WTC11 (cell line): ENCODE results near the gene NAA16. TPM values are rescaled to one million over a fixed set of nuclear protein-coding genes. Genes with fewer than 3 reads are reported as not detected.

ENCODE experiments used
- ATAC-seq: fragments of 200-7000 bp; cut with Tn5 transposase; 2 replicates; pipeline ENCODE4 v1.10.0; 2021; ENCODE audit warnings: mild to moderate bottlenecking, moderate library complexity
- CTCF ChIA-PET: fragments of 300-600 bp; sonication (Branson Sonifier 250); formaldehyde crosslinking; loops from one replicate; lab custom pipeline; 2021; ENCODE audit warnings: antibody characterized with exemption; lab: Charles Lee
- POLR2A ChIA-PET: fragments of 350-600 bp; sonication (Branson Sonifier 250); formaldehyde crosslinking; loops from one replicate; lab custom pipeline; 2021; ENCODE audit warnings: antibody characterized with exemption; lab: Charles Lee
- DNase-seq: peaks from one replicate; pipeline ENCODE4 v3.0.0; 2021; ENCODE audit warnings: low spot score
- H3K27ac Mint-ChIP-seq: 2 replicates; pipeline ENCODE4 v1.8.0; 2021; ENCODE audit warnings: mixed read lengths
- H3K27me3 Mint-ChIP-seq: 2 replicates; pipeline ENCODE4 v1.8.0; 2021; ENCODE audit warnings: low read depth, mild to moderate bottlenecking, moderate library complexity, mixed read lengths
- H3K36me3 Mint-ChIP-seq: 2 replicates; pipeline ENCODE4 v1.8.0; 2021; ENCODE audit warnings: mixed read lengths
- H3K4me1 Mint-ChIP-seq: 2 replicates; pipeline ENCODE4 v1.8.0; 2022; ENCODE audit warnings: mixed read lengths
- H3K4me3 Mint-ChIP-seq: 2 replicates; pipeline ENCODE4 v1.8.0; 2021; ENCODE audit warnings: mild to moderate bottlenecking, moderate library complexity, mixed read lengths
- H3K9me3 Mint-ChIP-seq: 2 replicates; pipeline ENCODE4 v1.8.0; 2021; ENCODE audit warnings: mixed read lengths
- CREB1 ChIP-seq: sonication (generic); formaldehyde crosslinking; IDR thresholded peaks from 2 replicates; pipeline ENCODE4 v1.8.0; 2023; ENCODE audit warnings: mild to moderate bottlenecking, missing genetic modification reagents
- ETV6 ChIP-seq: sonication (generic); formaldehyde crosslinking; IDR thresholded peaks from 2 replicates; pipeline ENCODE4 v1.8.1; 2022; ENCODE audit warnings: mild to moderate bottlenecking, missing genetic modification reagents
- JUN ChIP-seq: sonication (generic); formaldehyde crosslinking; IDR thresholded peaks from 2 replicates; pipeline ENCODE4 v1.8.0; 2023; ENCODE audit warnings: mild to moderate bottlenecking, missing genetic modification reagents
- NR3C1 ChIP-seq: sonication (generic); formaldehyde crosslinking; conservative IDR thresholded peaks from 2 replicates; pipeline ENCODE4 v1.8.1; 2023; ENCODE audit warnings: low read depth, mild to moderate bottlenecking, missing genetic modification reagents
- OVOL2 ChIP-seq: fragments of 250-450 bp; sonication (Bioruptor Pico); IDR thresholded peaks from 2 replicates; pipeline ENCODE4 v1.9.0; 2021; ENCODE audit warnings: mild to moderate bottlenecking, borderline replicate concordance
- RELA ChIP-seq: sonication (generic); formaldehyde crosslinking; IDR thresholded peaks from 2 replicates; pipeline ENCODE4 v1.8.1; 2022; ENCODE audit warnings: missing genetic modification reagents, mild to moderate bottlenecking, borderline replicate concordance
- SMAD4 ChIP-seq: sonication (generic); formaldehyde crosslinking; IDR thresholded peaks from 2 replicates; pipeline ENCODE4 v1.8.0; 2022; ENCODE audit warnings: mild to moderate bottlenecking, missing genetic modification reagents
- TCF7 ChIP-seq: sonication (generic); formaldehyde crosslinking; IDR thresholded peaks from 2 replicates; pipeline ENCODE4 v1.8.0; 2022; ENCODE audit warnings: mild to moderate bottlenecking, low read depth, missing genetic modification reagents, moderate library complexity
- ZNF138 ChIP-seq: sonication (generic); formaldehyde crosslinking; conservative IDR thresholded peaks from 2 replicates; pipeline ENCODE4 v1.8.1; 2022; ENCODE audit warnings: mild to moderate bottlenecking, moderate library complexity, missing genetic modification reagents
- total RNA-seq: library from RNA; stranded (reverse); gene quantifications from 3 replicates; pipeline ENCODE4 v1.2.3, GENCODE V29; 2021
- TF ChIP-seq, protein P1 (sequence below): sonication (generic); formaldehyde crosslinking; IDR thresholded peaks from 2 replicates; pipeline ENCODE4 v1.8.1; 2022; ENCODE audit warnings: mild to moderate bottlenecking, moderate library complexity, missing genetic modification reagents
- TF ChIP-seq, protein P2 (sequence below): sonication (generic); formaldehyde crosslinking; IDR thresholded peaks from 2 replicates; pipeline ENCODE4 v1.8.0; 2022; ENCODE audit warnings: mild to moderate bottlenecking, missing genetic modification reagents
- TF ChIP-seq, protein P3 (sequence below): fragments of 200-600 bp; IDR thresholded peaks from 2 replicates; pipeline ENCODE4 v1.8.0; 2022; ENCODE audit warnings: antibody characterized with exemption
- TF ChIP-seq, protein P4 (sequence below): sonication (generic); formaldehyde crosslinking; IDR thresholded peaks from 2 replicates; pipeline ENCODE4 v1.8.0; 2023; ENCODE audit warnings: mild to moderate bottlenecking, missing genetic modification reagents
- TF ChIP-seq, protein P5 (sequence below): sonication (generic); formaldehyde crosslinking; IDR thresholded peaks from 2 replicates; pipeline ENCODE4 v1.8.0; 2022; ENCODE audit warnings: mild to moderate bottlenecking, missing genetic modification reagents
- TF ChIP-seq, protein P6 (sequence below): fragments of 250-450 bp; sonication (Bioruptor Pico); IDR thresholded peaks from 2 replicates; pipeline ENCODE4 v1.9.0; 2021; ENCODE audit warnings: mild to moderate bottlenecking
- TF ChIP-seq, protein P7 (sequence below): sonication (generic); formaldehyde crosslinking; IDR thresholded peaks from 2 replicates; pipeline ENCODE4 v1.8.1; 2023; ENCODE audit warnings: mild to moderate bottlenecking, missing genetic modification reagents

NAA16 gene
- total RNA-seq, 1 experiment from 2014 or later = 32.5 TPM

DNA sequence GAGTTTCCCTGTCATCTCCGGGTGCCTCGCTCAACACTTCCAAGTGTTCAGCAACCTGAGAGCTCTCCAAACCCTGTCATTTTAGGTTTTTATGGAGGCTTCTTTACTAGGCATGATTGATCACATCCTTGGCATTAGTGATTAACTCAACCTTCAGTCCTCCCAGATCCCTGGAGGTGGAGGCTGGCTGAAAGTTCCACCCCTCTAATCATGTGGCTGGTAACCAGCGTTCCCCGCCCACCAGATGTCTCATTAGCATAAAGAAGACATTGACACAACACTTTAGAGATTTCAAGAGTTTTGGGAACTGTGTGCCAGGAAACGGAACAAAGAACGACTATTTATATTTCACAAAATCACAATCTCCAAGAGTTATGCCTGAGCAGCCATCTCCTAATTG lies 75.1 kb downstream of the NAA16 start (continued):
- TF ChIP-seq NR3C1 (CRISPR knock-in tag) (no peak), OVOL2 (CRISPR knock-in tag) (no peak), JUN (CRISPR knock-in tag) (no peak)
- TF ChIP-seq, protein P1, sequence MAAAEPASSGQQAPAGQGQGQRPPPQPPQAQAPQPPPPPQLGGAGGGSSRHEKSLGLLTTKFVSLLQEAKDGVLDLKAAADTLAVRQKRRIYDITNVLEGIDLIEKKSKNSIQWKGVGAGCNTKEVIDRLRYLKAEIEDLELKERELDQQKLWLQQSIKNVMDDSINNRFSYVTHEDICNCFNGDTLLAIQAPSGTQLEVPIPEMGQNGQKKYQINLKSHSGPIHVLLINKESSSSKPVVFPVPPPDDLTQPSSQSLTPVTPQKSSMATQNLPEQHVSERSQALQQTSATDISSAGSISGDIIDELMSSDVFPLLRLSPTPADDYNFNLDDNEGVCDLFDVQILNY (CRISPR knock-in tag) = no peak

DNA sequence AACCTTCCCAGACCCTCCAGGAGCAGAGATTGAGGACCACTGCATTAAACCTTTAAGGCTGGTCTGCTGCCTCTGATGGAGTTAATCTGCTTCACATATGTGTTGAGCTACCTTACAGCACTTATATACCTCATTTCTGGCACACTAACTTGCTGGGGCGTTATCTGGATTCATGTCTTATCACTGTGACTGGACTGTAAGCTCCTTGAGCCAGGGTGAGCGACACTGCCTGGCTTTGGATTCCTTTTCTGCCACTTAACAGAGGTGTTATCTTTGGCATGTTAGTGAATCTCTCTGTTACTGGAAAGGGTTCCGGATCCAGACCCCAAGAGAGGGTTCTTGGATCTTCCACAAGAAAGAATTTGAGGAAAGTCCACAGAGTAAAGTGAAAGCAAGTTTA lies 76.5 kb downstream of the NAA16 start:
- POLR2A ChIA-PET = no interaction called here
- no peaks in the 10 kb centered on the region for H3K36me3 Mint-ChIP-seq
- H3K4me1 Mint-ChIP-seq = no peaks in the 10 kb centered on the region
- H3K4me3 Mint-ChIP-seq = no peak overlapping the region
- DNase-seq (no peak), ATAC-seq (no peak)
- H3K9me3 Mint-ChIP-seq = no peaks in the 10 kb centered on the region; the same call in 1 of the 2 replicates
- CTCF ChIA-PET = interaction anchor here (1.1 kb wide), 1 partner anchor 262 kb away, joined by 3 read pairs; no protein-coding TSS in a partner anchor
- no peak for TF ChIP-seq JUN (CRISPR knock-in tag)
- TF ChIP-seq, protein P2, sequence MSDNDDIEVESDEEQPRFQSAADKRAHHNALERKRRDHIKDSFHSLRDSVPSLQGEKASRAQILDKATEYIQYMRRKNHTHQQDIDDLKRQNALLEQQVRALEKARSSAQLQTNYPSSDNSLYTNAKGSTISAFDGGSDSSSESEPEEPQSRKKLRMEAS (CRISPR knock-in tag) = no peak
- TF ChIP-seq CREB1 (CRISPR knock-in tag) = no peak
- no peak for TF ChIP-seq TCF7 (CRISPR knock-in tag)
- TF ChIP-seq, protein P3, sequence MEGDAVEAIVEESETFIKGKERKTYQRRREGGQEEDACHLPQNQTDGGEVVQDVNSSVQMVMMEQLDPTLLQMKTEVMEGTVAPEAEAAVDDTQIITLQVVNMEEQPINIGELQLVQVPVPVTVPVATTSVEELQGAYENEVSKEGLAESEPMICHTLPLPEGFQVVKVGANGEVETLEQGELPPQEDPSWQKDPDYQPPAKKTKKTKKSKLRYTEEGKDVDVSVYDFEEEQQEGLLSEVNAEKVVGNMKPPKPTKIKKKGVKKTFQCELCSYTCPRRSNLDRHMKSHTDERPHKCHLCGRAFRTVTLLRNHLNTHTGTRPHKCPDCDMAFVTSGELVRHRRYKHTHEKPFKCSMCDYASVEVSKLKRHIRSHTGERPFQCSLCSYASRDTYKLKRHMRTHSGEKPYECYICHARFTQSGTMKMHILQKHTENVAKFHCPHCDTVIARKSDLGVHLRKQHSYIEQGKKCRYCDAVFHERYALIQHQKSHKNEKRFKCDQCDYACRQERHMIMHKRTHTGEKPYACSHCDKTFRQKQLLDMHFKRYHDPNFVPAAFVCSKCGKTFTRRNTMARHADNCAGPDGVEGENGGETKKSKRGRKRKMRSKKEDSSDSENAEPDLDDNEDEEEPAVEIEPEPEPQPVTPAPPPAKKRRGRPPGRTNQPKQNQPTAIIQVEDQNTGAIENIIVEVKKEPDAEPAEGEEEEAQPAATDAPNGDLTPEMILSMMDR = no peak
- TF ChIP-seq RELA (CRISPR knock-in tag) = no peak
- TF ChIP-seq SMAD4 (CRISPR knock-in tag) = no peak
- no peak overlapping the region for H3K27ac Mint-ChIP-seq
- H3K27me3 Mint-ChIP-seq = peaks cover 4% of the 10 kb centered on the region; the same call in 1 of the 2 replicates

DNA sequence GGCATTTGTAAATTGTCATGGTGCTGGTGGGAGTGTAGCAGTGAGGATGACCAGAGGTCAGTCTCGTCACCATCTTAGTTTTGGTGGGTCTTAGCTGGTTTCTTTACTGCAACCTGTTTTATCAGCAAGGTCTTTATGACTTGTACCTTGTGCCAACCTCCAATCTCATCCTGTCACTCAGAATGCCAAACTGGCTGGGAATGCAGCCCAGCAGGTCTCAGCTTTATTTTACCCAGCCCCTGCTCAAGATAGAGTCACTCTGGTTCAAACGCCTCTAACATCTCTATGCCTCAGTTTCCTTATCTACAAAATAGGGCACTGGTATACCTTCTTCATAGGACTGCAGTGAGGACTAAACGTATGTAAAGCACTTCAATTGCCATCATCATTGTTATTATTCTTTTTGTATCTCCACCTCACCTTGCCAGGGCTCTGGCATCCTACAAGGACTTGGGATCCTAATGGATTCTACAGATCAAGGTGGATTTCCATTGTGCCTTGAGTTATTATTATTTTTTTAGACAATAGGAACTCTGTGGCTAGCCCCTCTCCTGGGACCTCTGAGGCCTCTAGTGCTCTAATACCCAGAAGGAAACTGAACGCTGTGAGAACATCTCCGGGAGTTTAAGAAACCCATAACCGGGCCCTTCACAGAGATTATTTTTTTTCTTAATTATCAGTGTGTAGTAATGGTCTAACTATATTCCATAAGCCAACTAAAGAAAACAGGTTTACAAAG lies 77.2 kb downstream of the NAA16 start:
- Mint-ChIP-seq H3K9me3 (no peaks in the 10 kb centered on the region; the same call in 1 of the 2 replicates), H3K27me3 (peaks cover 5% of the 10 kb centered on the region; the same call in 1 of the 2 replicates), H3K4me3 (no peak overlapping the region), H3K36me3 (no peaks in the 10 kb centered on the region), H3K27ac (no peak overlapping the region), H3K4me1 (no peaks in the 10 kb centered on the region)
- CTCF ChIA-PET = interaction anchor here (1.1 kb wide), 1 partner anchor 261 kb away, joined by 3 read pairs; no protein-coding TSS in a partner anchor
- ATAC-seq (no peak), DNase-seq (no peak)
- POLR2A ChIA-PET = no interaction called here
- TF ChIP-seq, protein P4, sequence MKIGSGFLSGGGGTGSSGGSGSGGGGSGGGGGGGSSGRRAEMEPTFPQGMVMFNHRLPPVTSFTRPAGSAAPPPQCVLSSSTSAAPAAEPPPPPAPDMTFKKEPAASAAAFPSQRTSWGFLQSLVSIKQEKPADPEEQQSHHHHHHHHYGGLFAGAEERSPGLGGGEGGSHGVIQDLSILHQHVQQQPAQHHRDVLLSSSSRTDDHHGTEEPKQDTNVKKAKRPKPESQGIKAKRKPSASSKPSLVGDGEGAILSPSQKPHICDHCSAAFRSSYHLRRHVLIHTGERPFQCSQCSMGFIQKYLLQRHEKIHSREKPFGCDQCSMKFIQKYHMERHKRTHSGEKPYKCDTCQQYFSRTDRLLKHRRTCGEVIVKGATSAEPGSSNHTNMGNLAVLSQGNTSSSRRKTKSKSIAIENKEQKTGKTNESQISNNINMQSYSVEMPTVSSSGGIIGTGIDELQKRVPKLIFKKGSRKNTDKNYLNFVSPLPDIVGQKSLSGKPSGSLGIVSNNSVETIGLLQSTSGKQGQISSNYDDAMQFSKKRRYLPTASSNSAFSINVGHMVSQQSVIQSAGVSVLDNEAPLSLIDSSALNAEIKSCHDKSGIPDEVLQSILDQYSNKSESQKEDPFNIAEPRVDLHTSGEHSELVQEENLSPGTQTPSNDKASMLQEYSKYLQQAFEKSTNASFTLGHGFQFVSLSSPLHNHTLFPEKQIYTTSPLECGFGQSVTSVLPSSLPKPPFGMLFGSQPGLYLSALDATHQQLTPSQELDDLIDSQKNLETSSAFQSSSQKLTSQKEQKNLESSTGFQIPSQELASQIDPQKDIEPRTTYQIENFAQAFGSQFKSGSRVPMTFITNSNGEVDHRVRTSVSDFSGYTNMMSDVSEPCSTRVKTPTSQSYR (CRISPR knock-in tag) = no peak
- TF ChIP-seq, protein P5, sequence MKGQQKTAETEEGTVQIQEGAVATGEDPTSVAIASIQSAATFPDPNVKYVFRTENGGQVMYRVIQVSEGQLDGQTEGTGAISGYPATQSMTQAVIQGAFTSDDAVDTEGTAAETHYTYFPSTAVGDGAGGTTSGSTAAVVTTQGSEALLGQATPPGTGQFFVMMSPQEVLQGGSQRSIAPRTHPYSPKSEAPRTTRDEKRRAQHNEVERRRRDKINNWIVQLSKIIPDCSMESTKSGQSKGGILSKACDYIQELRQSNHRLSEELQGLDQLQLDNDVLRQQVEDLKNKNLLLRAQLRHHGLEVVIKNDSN (CRISPR knock-in tag) = no peak
- no peak for TF ChIP-seq CREB1 (CRISPR knock-in tag)

DNA sequence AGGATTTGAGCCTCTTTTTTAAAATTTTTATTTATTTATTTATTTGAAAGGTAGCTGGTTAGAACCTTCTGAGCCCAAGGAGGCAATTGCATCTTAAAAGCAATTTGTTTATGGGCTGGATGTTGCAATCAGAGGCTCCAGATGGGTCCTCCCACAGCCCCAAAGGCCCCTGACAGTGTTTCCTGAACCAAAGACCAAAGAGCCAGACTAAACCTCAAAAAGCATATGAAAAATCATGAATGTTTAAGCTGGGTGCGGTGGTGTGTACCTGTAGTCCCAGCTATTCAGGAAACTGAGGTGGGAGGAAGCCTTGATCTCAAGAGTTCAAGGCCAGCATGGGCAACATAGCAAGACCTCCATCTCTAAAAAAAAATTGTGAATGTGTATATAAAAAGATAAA lies 78.5 kb downstream of the NAA16 start:
- ChIA-PET POLR2A (no interaction called here), CTCF (no interaction called here)
- Mint-ChIP-seq H3K36me3 (no peaks in the 10 kb centered on the region), H3K4me1 (no peaks in the 10 kb centered on the region), H3K27ac (no peak overlapping the region), H3K9me3 (no peaks in the 10 kb centered on the region), H3K27me3 (peaks cover 5% of the 10 kb centered on the region; the same call in 1 of the 2 replicates), H3K4me3 (no peak overlapping the region)
- no peak for ATAC-seq
- no peak for DNase-seq
- TF ChIP-seq, protein P6, sequence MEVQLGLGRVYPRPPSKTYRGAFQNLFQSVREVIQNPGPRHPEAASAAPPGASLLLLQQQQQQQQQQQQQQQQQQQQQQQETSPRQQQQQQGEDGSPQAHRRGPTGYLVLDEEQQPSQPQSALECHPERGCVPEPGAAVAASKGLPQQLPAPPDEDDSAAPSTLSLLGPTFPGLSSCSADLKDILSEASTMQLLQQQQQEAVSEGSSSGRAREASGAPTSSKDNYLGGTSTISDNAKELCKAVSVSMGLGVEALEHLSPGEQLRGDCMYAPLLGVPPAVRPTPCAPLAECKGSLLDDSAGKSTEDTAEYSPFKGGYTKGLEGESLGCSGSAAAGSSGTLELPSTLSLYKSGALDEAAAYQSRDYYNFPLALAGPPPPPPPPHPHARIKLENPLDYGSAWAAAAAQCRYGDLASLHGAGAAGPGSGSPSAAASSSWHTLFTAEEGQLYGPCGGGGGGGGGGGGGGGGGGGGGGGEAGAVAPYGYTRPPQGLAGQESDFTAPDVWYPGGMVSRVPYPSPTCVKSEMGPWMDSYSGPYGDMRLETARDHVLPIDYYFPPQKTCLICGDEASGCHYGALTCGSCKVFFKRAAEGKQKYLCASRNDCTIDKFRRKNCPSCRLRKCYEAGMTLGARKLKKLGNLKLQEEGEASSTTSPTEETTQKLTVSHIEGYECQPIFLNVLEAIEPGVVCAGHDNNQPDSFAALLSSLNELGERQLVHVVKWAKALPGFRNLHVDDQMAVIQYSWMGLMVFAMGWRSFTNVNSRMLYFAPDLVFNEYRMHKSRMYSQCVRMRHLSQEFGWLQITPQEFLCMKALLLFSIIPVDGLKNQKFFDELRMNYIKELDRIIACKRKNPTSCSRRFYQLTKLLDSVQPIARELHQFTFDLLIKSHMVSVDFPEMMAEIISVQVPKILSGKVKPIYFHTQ = no peak
- TF ChIP-seq, protein P7, sequence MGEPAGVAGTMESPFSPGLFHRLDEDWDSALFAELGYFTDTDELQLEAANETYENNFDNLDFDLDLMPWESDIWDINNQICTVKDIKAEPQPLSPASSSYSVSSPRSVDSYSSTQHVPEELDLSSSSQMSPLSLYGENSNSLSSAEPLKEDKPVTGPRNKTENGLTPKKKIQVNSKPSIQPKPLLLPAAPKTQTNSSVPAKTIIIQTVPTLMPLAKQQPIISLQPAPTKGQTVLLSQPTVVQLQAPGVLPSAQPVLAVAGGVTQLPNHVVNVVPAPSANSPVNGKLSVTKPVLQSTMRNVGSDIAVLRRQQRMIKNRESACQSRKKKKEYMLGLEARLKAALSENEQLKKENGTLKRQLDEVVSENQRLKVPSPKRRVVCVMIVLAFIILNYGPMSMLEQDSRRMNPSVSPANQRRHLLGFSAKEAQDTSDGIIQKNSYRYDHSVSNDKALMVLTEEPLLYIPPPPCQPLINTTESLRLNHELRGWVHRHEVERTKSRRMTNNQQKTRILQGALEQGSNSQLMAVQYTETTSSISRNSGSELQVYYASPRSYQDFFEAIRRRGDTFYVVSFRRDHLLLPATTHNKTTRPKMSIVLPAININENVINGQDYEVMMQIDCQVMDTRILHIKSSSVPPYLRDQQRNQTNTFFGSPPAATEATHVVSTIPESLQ (CRISPR knock-in tag) = no peak
- TF ChIP-seq, protein P5 (CRISPR knock-in tag) = no peak
- TF ChIP-seq ETV6 (CRISPR knock-in tag) = no peak
- no peak for TF ChIP-seq ZNF138 (CRISPR knock-in tag)
- TF ChIP-seq CREB1 (CRISPR knock-in tag) = no peak
